CD4-positive, alpha-beta T cell treated with Interleukin-17A for 1 hour (primary cell): ENCODE measurements around the gene DNAJC12.
"Not testable (repeated sequence)": the region's sequence is repeated elsewhere in the genome, so short reads cannot be mapped to it uniquely, and the experiment has no call there.

Experiments
- DNase-seq: peaks from one replicate; pipeline ENCODE4 v3.0.0-alpha.2; 2020

Gene DNAJC12

DNA sequence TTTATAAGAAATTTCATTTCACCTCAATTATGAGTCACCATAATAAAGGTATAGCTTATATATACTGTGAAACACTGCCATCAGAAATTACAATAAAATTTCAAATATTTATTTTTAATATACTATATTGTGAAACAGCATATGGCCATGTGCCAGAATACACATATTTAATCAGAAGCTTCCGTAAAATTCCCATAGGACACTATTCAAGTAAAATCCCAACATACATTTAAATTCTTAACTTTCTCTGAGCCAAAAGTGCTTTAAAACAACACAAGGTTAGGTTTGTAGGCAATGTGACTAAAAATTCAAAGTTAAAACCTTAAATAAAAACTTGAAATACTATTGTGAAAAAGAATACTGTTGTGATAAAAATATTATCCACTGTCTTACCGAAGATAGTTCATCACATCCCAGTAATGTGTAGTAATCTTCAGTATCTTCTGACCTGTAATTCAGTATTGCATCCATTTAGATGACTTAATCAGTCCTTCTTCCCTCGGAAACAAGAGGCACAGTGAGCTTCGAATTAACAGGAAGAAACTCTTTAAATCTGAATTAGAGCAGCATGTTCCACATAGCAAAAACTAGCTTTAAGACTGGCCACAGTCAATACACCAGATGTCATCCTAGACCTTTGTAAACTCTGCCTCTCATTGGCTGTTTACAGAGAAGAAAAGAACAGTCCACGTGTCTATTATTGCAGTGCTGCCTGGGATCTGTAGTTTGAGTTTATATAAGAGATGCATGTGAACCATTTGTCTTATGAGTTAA is at the start of gene DNAJC12:
Gene DNAJC12, minus strand, starts transcription at position 648 of the 774 bp plus-strand sequence. Its CDS starts 177 bp downstream, at position 471.
- peak; percentile 32 for DNase-seq

DNA sequence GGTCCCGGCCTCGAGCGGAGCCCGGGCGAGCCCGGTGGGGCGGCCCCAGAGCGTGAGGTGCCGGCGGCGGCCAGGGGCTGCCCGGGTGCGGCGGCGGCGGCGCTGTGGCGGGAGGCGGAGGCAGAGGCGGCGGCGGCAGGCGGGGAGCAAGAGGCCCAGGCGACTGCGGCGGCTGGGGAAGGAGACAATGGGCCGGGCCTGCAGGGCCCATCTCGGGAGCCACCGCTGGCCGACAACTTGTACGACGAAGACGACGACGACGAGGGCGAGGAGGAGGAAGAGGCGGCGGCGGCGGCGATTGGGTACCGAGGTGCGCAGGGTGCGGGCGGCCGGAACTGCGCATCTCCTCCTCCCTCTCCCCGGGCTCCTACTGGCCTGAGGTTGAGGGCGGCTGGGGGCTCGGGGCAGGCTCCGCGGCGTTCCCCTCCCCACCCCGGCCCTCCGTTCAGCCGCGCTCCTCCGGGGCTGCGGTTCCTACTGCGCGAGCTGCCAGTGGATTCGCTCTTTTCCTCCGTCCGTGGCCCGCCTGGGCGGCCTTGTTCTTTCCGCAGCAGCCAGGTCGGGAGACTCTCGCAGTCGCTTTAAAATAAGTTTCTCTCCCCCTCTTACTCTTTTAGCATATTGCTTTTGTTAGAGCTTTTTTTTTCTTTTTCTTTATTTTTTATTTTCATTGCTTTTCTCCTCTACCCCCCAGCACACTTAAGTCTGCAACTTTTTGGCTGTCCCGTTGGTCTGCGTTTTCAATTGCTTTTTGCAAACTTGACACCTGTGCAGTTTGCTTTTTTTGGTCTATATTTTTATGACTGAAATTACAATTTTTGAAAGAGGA is 47.1 kb upstream of the DNAJC12 start:
- peak; percentile 83 for DNase-seq

DNA sequence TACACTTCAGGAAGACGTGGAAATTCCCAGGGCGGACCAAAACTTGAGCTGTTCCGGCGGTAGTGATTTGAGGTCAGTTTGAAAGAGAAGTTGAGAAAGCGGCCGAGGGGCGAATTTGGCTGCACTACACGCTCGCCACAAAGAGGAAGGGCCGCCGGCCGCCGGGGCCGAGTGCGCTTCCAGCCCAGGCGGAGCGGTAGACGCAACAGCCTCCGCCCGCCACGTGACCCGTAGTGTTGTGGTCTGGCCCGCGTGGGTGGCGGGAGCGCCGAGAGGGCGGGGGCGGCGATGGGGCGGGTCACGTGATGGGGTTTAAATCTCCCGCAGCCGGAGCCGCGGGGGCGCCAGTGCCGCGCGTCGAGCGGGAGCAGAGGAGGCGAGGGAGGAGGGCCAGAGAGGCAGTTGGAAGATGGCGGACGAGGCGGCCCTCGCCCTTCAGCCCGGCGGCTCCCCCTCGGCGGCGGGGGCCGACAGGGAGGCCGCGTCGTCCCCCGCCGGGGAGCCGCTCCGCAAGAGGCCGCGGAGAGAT is 46.4 kb upstream of the DNAJC12 start, which contains the start of gene SIRT1:
Gene SIRT1, plus strand, starts transcription at position 344 of the 529 bp plus-strand sequence. Its CDS starts 66 bp downstream, at position 410.
- peak; percentile 95 for DNase-seq

DNA sequence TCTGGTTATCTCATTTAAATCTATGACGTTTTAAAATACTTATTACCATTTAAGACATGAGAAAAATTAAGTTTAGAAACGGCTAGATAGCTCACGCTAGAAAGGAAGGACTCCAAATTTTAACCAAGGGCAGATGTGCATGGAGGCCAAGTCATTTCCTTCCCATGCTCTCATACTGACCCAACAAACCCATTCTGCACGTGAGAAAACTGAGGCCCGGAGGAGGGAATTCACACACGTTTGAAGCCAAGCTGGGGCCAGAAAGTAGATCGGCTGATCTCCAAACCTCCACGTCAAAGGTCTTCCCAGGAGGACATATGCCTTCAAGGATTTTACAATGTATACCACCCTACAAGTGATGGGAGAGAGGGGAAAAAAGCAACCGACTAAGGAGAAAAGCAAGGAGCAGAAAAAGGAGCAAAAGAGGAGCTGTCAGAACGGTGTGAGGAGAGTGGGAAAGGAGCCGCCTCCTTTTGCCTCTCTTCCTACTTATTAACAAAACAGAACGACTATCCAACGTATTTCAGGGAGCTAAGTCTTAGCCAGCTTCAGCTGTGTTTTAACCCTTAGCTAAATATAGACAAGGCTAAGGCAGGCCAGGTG is 45.8 kb upstream of the DNAJC12 start:
- DNase-seq: no peak

DNA sequence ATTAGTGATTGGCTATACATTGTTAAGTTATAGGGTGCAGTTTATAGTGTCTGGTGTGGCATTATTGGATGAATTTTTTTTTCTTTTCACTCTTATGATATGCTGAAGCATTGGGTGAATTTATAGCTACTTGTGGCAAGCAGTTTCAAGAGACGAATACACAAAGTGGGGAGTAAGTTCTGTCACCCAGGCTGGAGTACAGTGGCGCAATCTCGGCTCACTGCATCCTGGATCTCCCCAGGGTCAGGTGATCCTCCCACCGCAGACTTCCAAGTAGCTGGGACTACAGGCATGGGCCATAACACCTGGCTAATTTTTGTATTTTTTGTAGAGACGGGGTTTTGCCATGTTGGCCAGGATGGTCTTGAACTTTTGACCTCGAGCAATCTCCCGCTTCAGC is 40.1 kb upstream of the DNAJC12 start:
- no peak for DNase-seq

DNA sequence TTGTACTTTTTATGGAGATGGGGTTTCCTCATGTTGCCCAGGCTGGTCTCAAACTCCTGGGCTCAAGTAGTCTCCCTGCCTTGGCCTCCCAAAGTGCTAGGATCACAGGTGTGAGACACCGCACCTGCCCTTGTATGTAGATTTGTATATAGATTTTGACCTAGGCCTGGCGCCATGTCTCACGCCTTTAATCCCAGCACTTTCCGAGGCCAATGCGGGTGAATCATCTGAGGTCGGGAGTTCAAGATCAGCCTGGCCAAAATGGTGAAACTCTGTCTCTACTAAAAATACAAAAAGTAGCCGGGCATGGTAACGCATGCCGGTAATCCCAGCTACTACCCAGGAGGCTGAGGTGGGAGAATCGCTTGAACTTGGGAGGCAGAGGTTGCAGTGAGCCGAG is 39.4 kb upstream of the DNAJC12 start:
- DNase-seq: not testable (repeated sequence)

DNA sequence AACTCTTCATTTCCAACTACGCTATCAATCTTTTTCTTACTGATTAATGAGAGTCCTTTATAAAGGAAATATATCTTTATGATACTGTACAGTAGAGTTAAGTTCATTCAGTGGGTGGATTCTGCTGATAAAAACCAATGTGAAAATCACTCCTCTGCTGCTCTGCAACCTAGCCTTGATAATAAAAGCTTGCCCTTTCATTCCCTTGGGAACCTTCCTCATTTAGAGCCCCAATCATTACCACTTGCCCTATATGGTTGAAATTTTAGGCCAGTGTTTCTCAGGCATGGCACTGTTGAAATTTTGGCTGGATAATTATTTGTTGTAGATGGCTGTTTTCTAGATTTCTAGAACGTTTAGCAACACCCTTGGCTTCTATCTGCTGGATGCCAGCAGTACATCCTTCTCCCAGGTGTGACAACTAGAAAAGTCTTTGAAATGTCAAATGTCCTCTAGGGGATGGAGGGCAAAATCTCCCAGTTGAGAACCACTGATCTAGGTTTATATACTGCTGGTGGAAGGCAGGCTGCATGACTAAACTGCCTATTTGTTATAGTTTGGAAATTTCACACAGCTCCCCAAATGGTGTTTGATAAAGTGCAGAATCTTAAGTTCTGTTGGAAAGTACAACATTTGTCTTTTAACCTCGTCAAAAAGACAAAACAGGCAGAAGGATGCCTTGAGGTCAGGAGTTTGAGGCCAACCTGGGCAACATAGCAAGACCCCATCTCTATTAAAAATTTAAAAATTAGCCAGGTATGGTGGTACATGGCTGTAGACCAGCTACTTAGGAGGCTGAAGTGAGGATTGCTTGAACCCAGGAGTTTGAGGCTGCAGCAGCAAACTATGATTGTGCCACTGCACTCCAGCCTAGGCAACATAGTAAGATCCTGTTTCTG is 37.6 kb upstream of the DNAJC12 start:
- DNase-seq: no peak

DNA sequence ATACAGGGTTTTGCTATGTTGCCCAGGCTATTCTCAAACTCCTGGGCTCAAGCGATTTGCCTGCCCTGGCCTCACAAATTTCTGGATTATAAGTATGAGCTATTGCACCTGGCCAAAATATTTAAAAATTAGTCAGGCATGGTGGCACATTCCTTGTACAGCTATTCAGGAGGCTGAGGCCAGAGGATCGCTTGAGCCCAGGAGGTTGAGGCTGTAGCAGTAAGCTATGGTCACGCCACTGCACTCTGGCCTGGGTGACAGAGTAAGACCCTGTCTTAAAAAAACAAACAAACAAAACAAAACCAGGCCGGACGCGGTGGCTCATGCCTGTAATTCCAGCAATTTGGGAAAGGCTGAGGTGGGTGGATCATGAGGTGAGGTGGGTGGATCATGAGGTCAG is 32.0 kb upstream of the DNAJC12 start:
- DNase-seq: no peak

DNA sequence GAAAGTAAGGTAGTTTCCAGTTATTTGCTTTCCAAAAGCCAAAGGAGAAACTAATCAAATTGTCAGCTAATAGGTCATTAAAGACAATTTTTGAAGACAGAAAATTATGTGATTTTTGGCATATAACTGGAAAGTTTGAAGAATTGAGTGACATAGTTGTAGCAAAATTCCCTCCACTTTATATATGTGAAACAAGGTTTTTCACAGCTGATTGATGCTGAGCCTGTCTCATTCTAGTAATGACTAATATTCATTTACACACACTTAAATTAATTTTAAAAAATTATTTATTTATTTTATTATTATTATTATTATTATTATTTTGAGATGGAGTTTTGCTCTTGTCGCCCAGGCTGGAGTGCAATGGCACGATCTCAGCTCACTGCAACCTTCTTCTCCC is 30.1 kb upstream of the DNAJC12 start:
- no peak for DNase-seq

DNA sequence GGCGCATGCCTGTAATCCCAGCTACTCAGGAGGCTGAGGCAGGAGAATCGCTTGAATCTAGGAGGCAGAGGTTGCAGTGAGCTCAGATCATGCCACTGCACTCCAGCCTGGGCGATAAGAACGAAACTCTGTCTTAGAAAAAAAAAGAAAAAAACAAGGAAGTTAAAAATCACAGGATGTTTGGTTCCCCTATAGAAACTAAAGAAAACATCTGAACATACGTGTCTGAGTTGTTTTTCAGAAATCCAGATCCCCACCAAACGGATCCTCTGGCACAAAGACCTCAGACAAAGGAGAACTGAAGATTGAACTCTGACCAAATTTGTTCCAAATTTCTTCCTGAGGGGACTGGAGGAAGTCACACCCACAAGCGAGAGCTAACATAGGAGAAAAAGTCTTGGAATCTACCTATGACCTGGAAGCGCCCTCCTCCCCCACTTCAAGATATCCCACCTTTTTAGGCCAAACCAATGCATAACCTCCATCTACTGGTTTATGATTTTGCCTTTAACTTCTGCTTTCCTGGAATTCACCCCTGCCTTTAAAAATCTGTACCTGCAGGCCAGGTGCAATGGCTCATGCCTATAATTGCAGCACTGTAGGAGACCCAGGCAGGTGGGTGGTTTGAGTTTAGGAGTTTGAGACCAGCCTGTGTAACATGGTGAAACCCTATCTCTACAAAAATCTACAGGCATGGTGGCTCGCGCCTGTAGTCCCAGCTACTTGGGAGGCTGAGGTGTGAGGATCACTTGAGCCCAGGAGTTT is 26.8 kb upstream of the DNAJC12 start:
- DNase-seq: no peak

DNA sequence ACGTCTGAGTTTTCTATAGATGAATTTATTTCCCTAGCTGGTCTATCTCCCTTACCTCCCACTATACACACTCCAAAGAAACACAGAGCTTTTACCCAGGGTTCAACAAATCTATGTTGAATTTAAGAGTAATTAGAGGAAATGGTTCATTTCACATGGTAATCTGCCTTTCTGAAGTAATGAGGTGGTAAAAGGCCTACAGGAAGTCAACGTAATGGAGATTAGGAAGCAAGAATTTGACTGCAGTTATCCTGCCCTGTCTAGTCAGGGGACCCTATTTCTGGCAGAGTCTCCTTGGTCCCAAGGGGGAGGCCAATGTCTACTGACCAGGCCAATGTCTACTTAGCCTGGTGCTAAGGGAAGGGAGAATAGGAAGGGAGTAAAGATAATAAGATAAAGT is 25.1 kb upstream of the DNAJC12 start:
- no peak for DNase-seq

DNA sequence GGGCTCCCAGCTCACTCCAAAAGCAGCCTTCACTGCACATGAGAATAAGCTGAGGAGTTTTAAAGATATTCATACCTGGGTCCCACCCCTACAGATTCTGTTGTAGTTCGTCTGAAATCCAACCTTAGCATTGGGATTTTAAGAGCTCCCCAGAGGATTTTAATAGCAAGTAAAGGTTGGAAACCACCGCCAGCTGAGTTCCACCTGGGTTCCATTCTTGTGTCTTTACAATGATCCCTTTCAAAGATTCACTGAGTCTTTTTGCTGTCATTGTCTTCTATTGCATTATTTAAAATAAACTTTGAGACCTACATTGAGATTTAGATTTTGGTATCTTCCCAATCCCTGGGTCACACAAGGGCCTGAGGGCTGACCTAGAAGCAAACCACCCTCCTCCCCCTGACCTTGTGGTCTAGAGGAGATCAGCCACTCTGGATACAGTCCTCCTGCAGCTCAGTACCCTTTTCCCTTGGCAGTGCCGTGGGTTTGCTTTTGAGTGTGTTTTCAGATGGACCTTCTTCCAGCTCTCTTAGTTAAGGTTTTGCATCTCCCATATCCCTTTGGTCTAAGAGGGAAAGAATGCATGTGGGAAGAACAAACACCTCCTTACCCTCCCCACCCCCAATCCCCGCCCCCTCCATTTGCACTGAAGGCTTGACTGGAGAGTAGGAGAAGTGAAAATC is 23.9 kb upstream of the DNAJC12 start:
- DNase-seq: no peak

DNA sequence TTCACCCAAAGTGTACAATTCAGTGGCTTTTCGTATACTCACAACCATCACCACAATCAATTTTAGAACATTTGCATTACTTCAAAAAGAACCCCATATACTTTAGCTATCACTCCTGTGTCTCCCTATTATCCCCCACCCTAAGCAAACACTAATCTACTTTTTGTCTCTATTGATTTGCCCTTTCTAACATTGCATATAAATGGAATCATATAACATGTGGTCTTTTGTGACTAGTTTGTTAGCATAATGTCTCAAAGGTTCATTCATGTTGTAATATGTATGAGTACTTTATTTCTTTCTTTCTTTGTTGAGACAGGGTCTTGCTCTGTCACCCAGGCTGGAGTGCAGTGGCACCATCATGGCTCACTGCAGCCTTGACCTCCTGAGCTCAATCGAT is 21.0 kb upstream of the DNAJC12 start:
- DNase-seq: no peak

DNA sequence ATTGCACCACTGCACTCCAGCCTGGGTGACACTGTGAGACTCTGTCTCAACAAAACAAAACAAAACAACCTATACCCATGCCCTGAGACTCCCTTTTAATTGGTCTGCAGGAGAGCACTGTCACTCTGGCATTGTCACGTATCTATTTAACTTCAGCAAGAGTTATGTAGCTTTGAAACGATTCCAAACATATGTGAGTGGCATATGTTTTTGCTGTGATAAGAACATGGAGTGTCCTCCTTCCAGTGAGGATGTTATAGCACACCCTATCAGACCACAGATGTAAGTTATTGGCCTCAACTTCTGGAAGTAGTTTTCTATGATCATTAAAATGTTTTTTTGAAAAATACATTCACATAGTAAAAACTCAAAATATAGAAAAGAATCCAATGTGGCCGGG is 15.5 kb upstream of the DNAJC12 start:
- no peak for DNase-seq

DNA sequence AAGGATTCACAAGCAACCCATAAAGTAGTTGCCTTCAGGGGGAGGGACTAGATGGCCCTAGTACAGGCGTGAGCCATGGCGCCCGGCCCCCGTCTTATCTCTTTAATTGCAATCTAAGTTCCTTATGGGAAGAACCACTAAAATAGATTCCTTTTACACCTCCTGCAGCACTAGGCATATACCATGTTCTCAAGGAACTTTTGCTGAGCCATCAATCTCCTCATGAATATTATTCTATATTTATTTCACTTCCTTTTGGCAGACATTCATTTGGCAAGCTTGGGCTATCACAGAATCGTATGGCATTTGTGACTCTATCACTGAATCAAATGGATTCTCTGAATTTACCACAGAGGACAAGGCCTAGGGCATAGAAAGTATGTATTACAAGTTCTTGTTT is 14.8 kb upstream of the DNAJC12 start:
- no peak for DNase-seq

DNA sequence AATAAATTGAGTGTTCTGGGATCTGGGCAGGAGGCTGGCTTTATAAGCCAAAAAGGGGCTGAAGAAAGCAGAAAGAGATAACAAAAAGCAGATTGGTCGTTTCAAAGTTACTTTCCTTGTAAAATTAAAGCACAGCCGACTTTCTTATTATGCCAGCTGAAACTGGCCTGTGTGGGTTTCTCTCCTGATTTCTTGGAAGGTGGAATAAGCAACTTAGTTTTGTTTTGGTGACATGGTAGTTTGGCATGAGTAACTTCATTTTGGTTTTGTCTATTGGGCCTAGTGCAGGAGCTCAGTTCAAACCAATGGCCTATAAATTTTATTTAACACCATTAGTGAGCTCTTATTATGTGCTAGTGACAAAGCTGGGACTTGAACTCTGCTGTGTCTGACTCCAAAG is 13.2 kb upstream of the DNAJC12 start:
- DNase-seq: no peak

DNA sequence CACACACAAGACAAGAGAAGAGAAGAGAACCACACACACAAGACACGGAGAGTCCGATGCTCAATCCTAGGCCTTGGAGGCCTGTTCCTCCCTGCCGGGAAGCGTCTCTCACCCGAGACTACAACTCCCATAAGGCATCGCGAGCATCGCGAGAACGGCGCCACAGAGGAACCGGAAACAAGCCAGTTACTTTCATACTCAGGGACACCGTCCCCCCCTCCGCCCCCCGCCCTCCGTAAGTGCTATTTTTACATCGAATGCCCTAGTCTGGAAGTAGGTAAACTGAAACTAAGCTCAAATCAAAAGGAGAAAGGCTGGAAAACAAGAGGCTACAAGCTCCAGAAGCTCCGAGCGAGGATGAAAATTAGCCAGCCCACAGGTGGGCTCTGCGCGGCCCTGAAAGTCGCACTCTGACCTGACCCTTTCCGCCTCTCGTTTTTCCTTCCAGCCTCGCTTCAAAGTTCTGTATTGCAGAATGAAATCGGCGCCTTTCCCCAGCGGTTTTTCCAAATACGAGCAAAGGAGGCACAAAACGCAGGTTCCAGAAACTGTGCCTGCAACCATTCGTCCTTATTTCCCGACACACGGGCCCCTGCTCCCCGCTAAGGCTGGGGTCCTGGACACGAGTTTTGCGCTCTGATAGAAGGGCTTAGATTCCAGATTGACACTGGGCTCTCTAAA is 11.5 kb upstream of the DNAJC12 start:
- DNase-seq: peak; percentile 95

DNA sequence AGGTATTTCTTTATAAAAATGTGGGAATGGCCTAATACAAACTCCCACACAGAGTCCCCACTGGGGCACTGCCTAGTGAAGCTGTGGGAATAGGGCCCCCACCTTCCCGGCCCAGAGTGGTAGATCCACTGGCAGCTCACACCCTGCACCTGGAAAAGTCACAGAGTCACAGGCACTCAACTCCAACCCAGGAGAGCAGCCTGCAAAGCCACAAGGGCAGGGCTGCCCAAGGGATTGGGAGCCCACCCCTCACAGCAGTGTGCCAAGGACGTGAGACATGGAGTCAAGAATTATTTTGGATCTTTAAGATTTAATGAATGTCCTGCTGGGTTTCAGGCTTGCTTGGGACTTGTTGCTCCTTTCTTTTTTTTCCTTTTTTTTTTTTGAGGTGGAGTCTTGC is 5.3 kb upstream of the DNAJC12 start:
- no peak for DNase-seq

DNA sequence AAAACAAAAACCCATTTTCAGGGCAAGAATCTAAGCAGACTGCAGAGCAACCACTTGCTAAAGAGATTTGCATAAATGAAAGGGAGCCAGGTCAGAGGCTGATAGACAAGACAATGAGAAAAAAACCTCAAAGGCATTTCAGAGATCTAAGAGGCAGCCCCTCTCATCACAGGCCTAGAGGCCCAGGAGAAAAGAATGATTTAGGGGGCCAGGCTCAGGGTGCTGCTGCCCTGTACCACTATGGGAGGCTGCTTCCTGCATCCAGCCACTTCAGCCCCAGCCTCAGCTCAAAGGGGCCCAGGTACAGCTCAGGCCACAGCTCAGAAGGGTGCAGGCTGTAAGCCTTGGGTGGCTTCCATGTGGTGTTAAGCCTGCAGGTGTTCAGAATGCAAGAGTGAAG is 3.7 kb upstream of the DNAJC12 start:
- no peak for DNase-seq

DNA sequence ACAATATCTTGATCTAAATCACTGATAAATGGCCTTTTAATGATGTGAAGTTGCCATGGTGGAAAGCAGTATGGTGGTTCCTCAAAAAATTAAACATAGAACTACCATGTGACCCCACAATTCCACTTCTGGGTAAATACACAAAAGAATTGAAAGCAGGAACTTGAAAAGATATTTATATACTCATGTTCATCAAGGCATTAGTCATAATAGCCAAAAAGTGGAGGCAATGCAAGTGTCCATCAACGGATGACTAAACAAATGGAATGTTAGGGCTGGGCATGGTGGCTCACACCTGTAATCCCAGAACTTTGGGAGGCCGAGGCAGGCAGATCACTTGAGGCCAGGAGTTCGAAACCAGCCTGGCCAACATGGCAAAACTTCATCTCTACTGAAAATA is 2.0 kb upstream of the DNAJC12 start:
- DNase-seq: no peak
